Neural progenitor cell (in vitro differentiated cells): ENCODE measurements around the gene SERINC4.
"Not testable (repeated sequence)": the region's sequence is repeated elsewhere in the genome, so short reads cannot be mapped to it uniquely, and the experiment has no call there.

ENCODE experiments used
- CTCF ChIP-seq: fragments of 200-600 bp; sonication (generic); IDR thresholded peaks from 2 replicates; pipeline ENCODE4 v1.5.1; 2017; ENCODE audit warnings: antibody characterized with exemption, mild to moderate bottlenecking
- EZH2 ChIP-seq: fragments of 200-600 bp; sonication (generic); IDR thresholded peaks from 2 replicates; pipeline ENCODE4 v1.6.1; 2017; ENCODE audit warnings: antibody characterized with exemption, mild to moderate bottlenecking, moderate library complexity
- EZH2phosphoT487 ChIP-seq: fragments of 200-600 bp; sonication (generic); IDR thresholded peaks from 2 replicates; pipeline ENCODE4 v1.6.1; 2017; ENCODE audit warnings: antibody characterized with exemption

- not testable (repeated sequence) for TF ChIP-seq EZH2phosphoT487, CTCF, EZH2
Measured at GRCh38 chr15:43825305-43825704, 25.3 kb upstream of the SERINC4 start.
